ENCODE results near the gene KDELR1.
"Not testable (repeated sequence)": the region's sequence is repeated elsewhere in the genome, so short reads cannot be mapped to it uniquely, and the experiment has no call there.

The KDELR1 gene

GRCh38 chr19:48394331-48395169, 3.2 kb upstream of the KDELR1 start:
- H3K4me3 ChIP-seq (replicated peaks in 1 of 2; ENCODE audit: low read depth in 2 of 2, low read length in 2 of 2), result no peak overlapping the region
- DNase-seq (ENCODE audit: low read depth in 2 of 2), result no peak
- TF ChIP-seq CTCF (IDR thresholded peaks at IDR 0.05; ENCODE audit: low read depth, low read length), result no peak

- peak within 1 kb of the TSS; percentile 19 to 28 for H3K4me3 ChIP-seq (replicated peaks in 1 of 2; ENCODE audit: low read depth in 2 of 2, low read length in 2 of 2)
- peak; percentile 29 to 53 for DNase-seq (ENCODE audit: low read depth in 2 of 2)
These were observed 2.4 kb upstream of the KDELR1 start, which contains the start of gene GRIN2D for GRCh38 chr19:48393559-48394330. TSS of gene GRIN2D (plus strand) at chr19:48393668. CDS start at chr19:48398393, 4,725 bp downstream.

DNA sequence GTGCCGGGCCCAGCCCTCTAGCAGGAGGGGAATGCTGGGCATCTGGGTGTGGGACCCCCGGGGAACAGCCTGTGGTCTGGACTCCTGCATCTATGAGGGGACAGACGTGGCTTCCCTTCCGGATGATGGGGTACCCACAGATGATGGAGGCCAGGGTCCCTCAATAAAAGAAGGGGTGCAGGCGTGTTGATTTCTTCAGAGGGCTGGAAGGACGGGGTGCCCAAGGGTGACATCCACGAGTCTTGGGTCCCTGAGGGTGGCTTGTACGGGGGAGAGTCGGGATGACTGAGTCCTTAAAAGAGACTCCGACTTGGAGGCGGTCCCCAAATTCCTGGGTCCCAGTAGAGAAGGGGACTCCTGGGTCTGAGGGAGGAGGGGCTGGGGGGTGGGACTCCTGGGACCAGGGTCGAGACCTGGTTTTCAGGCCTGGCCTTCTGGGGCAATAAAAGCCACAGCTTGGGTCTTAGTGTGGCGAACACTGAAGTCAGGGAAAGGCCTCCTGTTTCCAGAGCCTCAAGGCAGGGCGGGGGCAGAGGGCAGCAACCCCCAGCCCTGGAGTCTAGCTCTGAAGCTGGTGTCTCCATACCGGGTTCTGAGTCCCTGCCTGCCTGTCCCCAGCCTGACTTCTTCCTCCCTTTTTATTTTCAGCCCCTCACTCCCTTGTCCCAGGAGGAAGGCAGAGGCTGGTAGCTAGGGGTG, 1.7 kb upstream of the KDELR1 start:
- DNase-seq (ENCODE audit: low read depth in 2 of 2), result no peak
- peak overlapping the region in 1 of 2 donors; percentile 28 for H3K4me3 ChIP-seq (replicated peaks in 1 of 2; ENCODE audit: low read depth in 2 of 2, low read length in 2 of 2)
- TF ChIP-seq CTCF (IDR thresholded peaks at IDR 0.05; ENCODE audit: low read depth, low read length), result no peak

More at GRCh38 chr19:48393559-48394330, 2.4 kb upstream of the KDELR1 start, which contains the start of gene GRIN2D:
- TF ChIP-seq CTCF (IDR thresholded peaks at IDR 0.05; ENCODE audit: low read depth, low read length), result no peak

DNA sequence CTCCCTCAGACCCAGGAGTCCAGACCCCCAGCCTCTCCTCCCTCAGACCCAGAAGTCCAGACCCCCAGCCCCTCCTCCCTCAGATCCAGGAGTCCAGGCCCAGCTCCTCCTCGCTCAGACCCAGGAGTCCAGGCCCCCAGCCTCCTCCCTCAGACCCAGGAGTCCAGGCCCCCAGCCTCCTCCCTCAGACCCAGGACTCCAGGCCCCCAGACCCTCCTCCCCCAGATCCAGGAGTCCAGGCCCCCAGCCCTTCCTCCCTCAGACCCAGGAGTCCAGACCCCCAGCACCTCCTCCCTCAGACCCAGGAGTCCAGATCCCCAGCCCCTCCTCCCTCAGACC, 624 bp upstream of the KDELR1 start:
- DNase-seq (ENCODE audit: low read depth in 2 of 2); H3K4me3 ChIP-seq (replicated peaks in 1 of 2; ENCODE audit: low read depth in 2 of 2, low read length in 2 of 2): not testable (repeated sequence)

- DNase-seq (ENCODE audit: low read depth in 2 of 2), result peak; percentile 66 to 74
- H3K4me3 ChIP-seq (replicated peaks in 1 of 2; ENCODE audit: low read depth in 2 of 2, low read length in 2 of 2), result peak overlapping the region; percentile 96
- TF ChIP-seq CTCF (IDR thresholded peaks at IDR 0.05; ENCODE audit: low read depth, low read length), result peak; percentile 81
These were observed 907 bp downstream of the KDELR1 start for GRCh38 chr19:48390188-48391099.

DNA sequence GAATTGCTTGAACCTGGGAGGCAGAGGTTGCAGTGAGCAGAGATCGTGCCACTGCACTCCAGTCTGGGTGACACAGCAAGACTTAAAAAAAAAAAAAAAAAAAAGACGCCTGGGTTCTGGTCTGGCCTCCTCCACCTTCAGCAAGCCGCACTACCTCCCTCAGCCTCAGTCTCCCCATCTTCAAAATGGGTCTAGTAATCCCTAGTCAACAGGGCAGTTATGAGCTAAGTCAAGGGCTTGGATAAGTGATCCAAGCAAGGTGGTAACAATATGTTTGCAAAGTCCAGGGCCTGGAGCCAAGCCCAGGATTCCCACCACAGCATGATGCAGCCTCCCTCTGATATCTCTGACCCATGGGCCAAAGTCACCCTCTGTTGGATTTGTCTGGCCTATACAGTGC, 4.4 kb downstream of the KDELR1 start:
- TF ChIP-seq CTCF (IDR thresholded peaks at IDR 0.05; ENCODE audit: low read depth, low read length), result no peak
- DNase-seq (ENCODE audit: low read depth in 2 of 2), result no peak
- no peak overlapping the region for H3K4me3 ChIP-seq (replicated peaks in 1 of 2; ENCODE audit: low read depth in 2 of 2, low read length in 2 of 2)
